Astrocyte (in vitro differentiated cells and primary cell): ENCODE results near the gene EMID1.

Experiments used
- EZH2 ChIP-seq: IDR thresholded peaks from 2 replicates; pipeline ENCODE4 v1.6.1; 2012; ENCODE audit warnings: mild to moderate bottlenecking, low read length, inconsistent platforms; ENCODE audit not compliant: insufficient read depth
- TF ChIP-seq, protein P1 (sequence below): IDR thresholded peaks from 2 replicates; pipeline ENCODE4 v1.5.1; 2011; ENCODE audit warnings: low read depth, mild to moderate bottlenecking, inconsistent platforms, low read length, moderate library complexity; ENCODE audit not compliant: insufficient read depth

GRCh38 chr22:29299136-29299900 is 93.6 kb downstream of the EMID1 start:
- no peak for TF ChIP-seq EZH2
- TF ChIP-seq, protein P1, sequence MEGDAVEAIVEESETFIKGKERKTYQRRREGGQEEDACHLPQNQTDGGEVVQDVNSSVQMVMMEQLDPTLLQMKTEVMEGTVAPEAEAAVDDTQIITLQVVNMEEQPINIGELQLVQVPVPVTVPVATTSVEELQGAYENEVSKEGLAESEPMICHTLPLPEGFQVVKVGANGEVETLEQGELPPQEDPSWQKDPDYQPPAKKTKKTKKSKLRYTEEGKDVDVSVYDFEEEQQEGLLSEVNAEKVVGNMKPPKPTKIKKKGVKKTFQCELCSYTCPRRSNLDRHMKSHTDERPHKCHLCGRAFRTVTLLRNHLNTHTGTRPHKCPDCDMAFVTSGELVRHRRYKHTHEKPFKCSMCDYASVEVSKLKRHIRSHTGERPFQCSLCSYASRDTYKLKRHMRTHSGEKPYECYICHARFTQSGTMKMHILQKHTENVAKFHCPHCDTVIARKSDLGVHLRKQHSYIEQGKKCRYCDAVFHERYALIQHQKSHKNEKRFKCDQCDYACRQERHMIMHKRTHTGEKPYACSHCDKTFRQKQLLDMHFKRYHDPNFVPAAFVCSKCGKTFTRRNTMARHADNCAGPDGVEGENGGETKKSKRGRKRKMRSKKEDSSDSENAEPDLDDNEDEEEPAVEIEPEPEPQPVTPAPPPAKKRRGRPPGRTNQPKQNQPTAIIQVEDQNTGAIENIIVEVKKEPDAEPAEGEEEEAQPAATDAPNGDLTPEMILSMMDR, result no peak
